Left ventricle myocardium inferior (tissue), 1 donor: Measurements from ENCODE around the gene LMBR1L. TPM values are rescaled to one million over a fixed set of nuclear protein-coding genes. Genes with fewer than 3 reads are reported as not detected.
"Not testable (repeated sequence)": the region's sequence is repeated elsewhere in the genome, so short reads cannot be mapped to it uniquely, and the experiment has no call there.

Source experiments
- DNase-seq: peaks from one replicate; pipeline ENCODE4 v3.0.0-alpha.2; 2020
- H3K27ac ChIP-seq: fragments of 200-600 bp; replicated peaks from 2 replicates; pipeline ENCODE4 v1.8.0; 2021
- H3K27me3 ChIP-seq: fragments of 200-600 bp; 2 replicates; pipeline ENCODE4 v1.8.0; 2021; ENCODE audit warnings: low read depth
- H3K36me3 ChIP-seq: fragments of 200-600 bp; 2 replicates; pipeline ENCODE4 v1.8.0; 2021
- H3K4me1 ChIP-seq: fragments of 200-600 bp; 2 replicates; pipeline ENCODE4 v1.8.0; 2021
- H3K4me3 ChIP-seq: fragments of 200-600 bp; 2 replicates; pipeline ENCODE4 v1.8.0; 2021; ENCODE audit warnings: mild to moderate bottlenecking, moderate library complexity
- H3K9me3 ChIP-seq: fragments of 200-600 bp; replicated peaks from 2 replicates; pipeline ENCODE4 v1.8.0; 2021
- CTCF ChIP-seq: fragments of 200-600 bp; IDR thresholded peaks from 2 replicates; pipeline ENCODE4 v1.8.0; 2021; ENCODE audit warnings: antibody characterized with exemption, mild to moderate bottlenecking, borderline replicate concordance
- intact Hi-C: fragments of 100-400 bp; cut with micrococcal nuclease; formaldehyde crosslinking; loops from one replicate; pipeline ENCODE4 v1.11.0; 2022
- total RNA-seq: library from RNA; stranded (reverse); fragmentation: NEBNext Ultra II Directional; extraction: Animal tissue kit (Norgen Biotek cat#: 25700); gene quantifications from one replicate; pipeline ENCODE4 v1.2.1, GENCODE V29; 2021
- donor health status: DM: no; HTN: yes; CAD: no; lungs with severe emphysema.

The LMBR1L gene
- total RNA-seq, 1 donor from 2014 or later, result 27.5 TPM

- DNase-seq, result no peak
- Histone ChIP-seq H3K4me1 (peaks cover 34% of the 10 kb centered on the region), H3K27ac (no peak overlapping the region), H3K4me3 (no peak overlapping the region), H3K36me3 (no peaks in the 10 kb centered on the region), H3K27me3 (no peaks in the 10 kb centered on the region), H3K9me3 (no peaks in the 10 kb centered on the region)
- no peak for TF ChIP-seq CTCF
- intact Hi-C loops, result loop anchor here (10.0 kb wide), 1 partner anchor 60 kb away; no protein-coding TSS in a partner anchor
Measured at GRCh38 chr12:49064767-49065152, 45.9 kb downstream of the LMBR1L start.

GRCh38 chr12:49061916-49062315 is 48.7 kb downstream of the LMBR1L start:
- H3K9me3 ChIP-seq, H3K27ac ChIP-seq, H3K4me3 ChIP-seq, H3K36me3 ChIP-seq, DNase-seq, H3K27me3 ChIP-seq: not testable (repeated sequence)
- intact Hi-C loops, result loop anchor here (10.0 kb wide), 1 partner anchor 63 kb away; no protein-coding TSS in a partner anchor
- peaks cover 51% of the 10 kb centered on the region for H3K4me1 ChIP-seq

GRCh38 chr12:49061157-49061650 is 49.4 kb downstream of the LMBR1L start:
- no peaks in the 10 kb centered on the region for H3K36me3 ChIP-seq
- H3K4me1 ChIP-seq, result peaks cover 59% of the 10 kb centered on the region
- H3K27ac ChIP-seq, result peak overlapping the region; percentile 100
- TF ChIP-seq CTCF, result no peak
- intact Hi-C loops, result loop anchor here (10.0 kb wide), 1 partner anchor 64 kb away; no protein-coding TSS in a partner anchor
- H3K9me3 ChIP-seq, result no peaks in the 10 kb centered on the region
- H3K4me3 ChIP-seq, result peak overlapping the region; percentile 99
- no peaks in the 10 kb centered on the region for H3K27me3 ChIP-seq
- DNase-seq, result no peak

GRCh38 chr12:49060237-49061156 is 50.1 kb downstream of the LMBR1L start, which contains the start of gene KMT2D:
Gene KMT2D, minus strand, starts transcription at chr12:49060794. Its CDS starts 5,470 bp downstream, at chr12:49055324.
- peak; percentile 56 for TF ChIP-seq CTCF
- intact Hi-C loops, result loop anchor here (10.0 kb wide), 1 partner anchor 64 kb away; no protein-coding TSS in a partner anchor
- DNase-seq, result peak; percentile 93

GRCh38 chr12:49059299-49060171 is 51.1 kb downstream of the LMBR1L start:
- peaks cover 75% of the 10 kb centered on the region for H3K4me1 ChIP-seq
- peak overlapping the region; percentile 100 for H3K27ac ChIP-seq
- TF ChIP-seq CTCF, result no peak
- peaks cover 4% of the 10 kb centered on the region for H3K36me3 ChIP-seq
- intact Hi-C loops, result loop anchor here (10.0 kb wide), 1 partner anchor 65 kb away; no protein-coding TSS in a partner anchor
- H3K9me3 ChIP-seq, result no peaks in the 10 kb centered on the region
- H3K27me3 ChIP-seq, result no peaks in the 10 kb centered on the region
- H3K4me3 ChIP-seq, result peak overlapping the region; percentile 99
- no peak for DNase-seq

More at GRCh38 chr12:49060237-49061156, 50.1 kb downstream of the LMBR1L start, which contains the start of gene KMT2D:
- H3K9me3 ChIP-seq, result no peaks in the 10 kb centered on the region
- H3K4me3 ChIP-seq, result peak within 1 kb of the TSS; percentile 99
- H3K27me3 ChIP-seq, result no peaks in the 10 kb centered on the region
- H3K27ac ChIP-seq, result peak within 1 kb of the TSS; percentile 100
- no peaks in the 10 kb centered on the region for H3K36me3 ChIP-seq
- H3K4me1 ChIP-seq, result peaks cover 66% of the 10 kb centered on the region
